OCI-LY7 (cell line): ENCODE measurements around the gene SH3BGR.

Experiments
- CTCF ChIP-seq: fragments of 200-600 bp; sonication (generic); conservative IDR thresholded peaks from 2 replicates; pipeline ENCODE4 v1.5.1; 2014; ENCODE audit warnings: mild to moderate bottlenecking, antibody characterized with exemption, low read length, moderate library complexity, mixed read lengths
- EZH2phosphoT487 ChIP-seq: fragments of 200-600 bp; sonication (generic); IDR thresholded peaks from 2 replicates; pipeline ENCODE4 v1.6.1; 2018; ENCODE audit warnings: low read depth, borderline replicate concordance, mild to moderate bottlenecking, mixed run types, antibody characterized with exemption, low read length, moderate library complexity, mixed read lengths

- TF ChIP-seq EZH2phosphoT487 (no peak), CTCF (no peak)
These were observed 94.8 kb downstream of the SH3BGR start for GRCh38 chr21:39546522-39546921.
